Measurements from ENCODE around the gene SGTA.

GRCh38 chr19:2706251-2706650, 76.8 kb downstream of the SGTA start:
- TF ChIP-seq CTCF (IDR thresholded peaks at IDR 0.05) (no peak), POLR2A (IDR thresholded peaks at IDR 0.05) (no peak)

Data from thyroid gland (tissue), 4 donors.